Activated CD8-positive, alpha-beta memory T cell treated with anti-CD3 and anti-CD28 coated beads for 36 hours (primary cell): ENCODE data around the gene WWTR1. TPM values are rescaled to one million over a fixed set of nuclear protein-coding genes. Genes with fewer than 3 reads are reported as not detected.

Experiments used
- CTCF ChIA-PET: fragments of 350-600 bp; sonication (Branson Sonifier 250); formaldehyde crosslinking; loops from one replicate; lab custom pipeline; 2021; ENCODE audit warnings: antibody characterized with exemption; lab: Charles Lee
- POLR2A ChIA-PET: fragments of 350-600 bp; sonication (Branson Sonifier 250); formaldehyde crosslinking; loops from one replicate; lab custom pipeline; 2021; ENCODE audit warnings: antibody characterized with exemption; lab: Charles Lee
- total RNA-seq, 2 experiments: library from RNA; stranded (reverse); gene quantifications; one replicate each; pipeline ENCODE4 v1.2.3, GENCODE V29; 2021

The WWTR1 gene
- 1 to 10 TPM; 1.2 to 1.7 TPM for total RNA-seq

GRCh38 chr3:149657926-149658743, at the start of gene WWTR1:
WWTR1 (minus strand) TSS chr3:149658025; CDS start chr3:149657306, 719 bp downstream.
- ChIA-PET POLR2A (interaction anchor here (1.8 kb wide), 1 partner anchor 46 kb away, joined by 5 read pairs; no protein-coding TSS in a partner anchor), CTCF (interaction anchor here (0.6 to 1.9 kb wide), 4 partner anchors 45 to 114 kb away, joined by 3 to 7 read pairs (median 4); no protein-coding TSS in a partner anchor)

GRCh38 chr3:149706905-149707304, 49.1 kb upstream of the WWTR1 start:
- ChIA-PET CTCF (no interaction called here), POLR2A (no interaction called here)

GRCh38 chr3:149705416-149705815, 47.6 kb upstream of the WWTR1 start:
- CTCF ChIA-PET: no interaction called here
- POLR2A ChIA-PET: no interaction called here

- POLR2A ChIA-PET: interaction anchor here (1.3 kb wide), 1 partner anchor 45 kb away, joined by 5 read pairs; the partner anchor contains the start of gene WWTR1
- CTCF ChIA-PET: interaction anchor here (1.0 kb wide), 1 partner anchor 45 kb away, joined by 3 read pairs; the partner anchor contains the start of gene WWTR1
Measured at GRCh38 chr3:149703466-149703865, 45.6 kb upstream of the WWTR1 start.

- CTCF ChIA-PET: interaction anchor here (1.0 kb wide), 1 partner anchor 45 kb away, joined by 3 read pairs; the partner anchor contains the start of gene WWTR1
- POLR2A ChIA-PET: interaction anchor here (1.3 kb wide), 1 partner anchor 45 kb away, joined by 5 read pairs; the partner anchor contains the start of gene WWTR1
Measured at GRCh38 chr3:149702691-149703441, 45.0 kb upstream of the WWTR1 start.

- POLR2A ChIA-PET: no interaction called here
- CTCF ChIA-PET: no interaction called here
Measured at GRCh38 chr3:149701977-149702350, 44.1 kb upstream of the WWTR1 start.

GRCh38 chr3:149701206-149701976, 43.6 kb upstream of the WWTR1 start:
- POLR2A ChIA-PET: no interaction called here

GRCh38 chr3:149688122-149688757, 30.4 kb upstream of the WWTR1 start:
- ChIA-PET CTCF (no interaction called here), POLR2A (no interaction called here)

More at GRCh38 chr3:149701206-149701976, 43.6 kb upstream of the WWTR1 start:
- CTCF ChIA-PET: interaction anchor here (1.7 kb wide), 1 partner anchor 41 kb away, joined by 4 read pairs; no protein-coding TSS in a partner anchor

- CTCF ChIA-PET: no interaction called here
- POLR2A ChIA-PET: no interaction called here
Measured at GRCh38 chr3:149686996-149687395, 29.2 kb upstream of the WWTR1 start.

GRCh38 chr3:149678351-149678950, 20.6 kb upstream of the WWTR1 start:
- ChIA-PET POLR2A (no interaction called here), CTCF (no interaction called here)

GRCh38 chr3:149673393-149673792, 15.6 kb upstream of the WWTR1 start:
- POLR2A ChIA-PET: no interaction called here
- CTCF ChIA-PET: no interaction called here

- ChIA-PET CTCF (no interaction called here), POLR2A (no interaction called here)
Measured at GRCh38 chr3:149670742-149671492, 13.1 kb upstream of the WWTR1 start.

- POLR2A ChIA-PET: interaction anchor here (0.6 kb wide), 1 partner anchor 8 kb away, joined by 3 read pairs; no protein-coding TSS in a partner anchor
Measured at GRCh38 chr3:149667576-149667975, 9.8 kb upstream of the WWTR1 start.

GRCh38 chr3:149663966-149664365, 6.1 kb upstream of the WWTR1 start:
- CTCF ChIA-PET: no interaction called here
- POLR2A ChIA-PET: no interaction called here

More at GRCh38 chr3:149667576-149667975, 9.8 kb upstream of the WWTR1 start:
- CTCF ChIA-PET: no interaction called here

- ChIA-PET POLR2A (no interaction called here), CTCF (no interaction called here)
Measured at GRCh38 chr3:149662240-149662887, 4.5 kb upstream of the WWTR1 start.

- CTCF ChIA-PET: interaction anchor here (0.7 to 1.4 kb wide), 3 partner anchors 35 to 294 kb away, joined by 3 to 4 read pairs (median 3); no protein-coding TSS in a partner anchor
- POLR2A ChIA-PET: no interaction called here
Measured at GRCh38 chr3:149660462-149660861, 2.6 kb upstream of the WWTR1 start.
